ENCODE data around the gene MAPK12.
"Not testable (repeated sequence)": the region's sequence is repeated elsewhere in the genome, so short reads cannot be mapped to it uniquely, and the experiment has no call there.

Gene MAPK12

DNA sequence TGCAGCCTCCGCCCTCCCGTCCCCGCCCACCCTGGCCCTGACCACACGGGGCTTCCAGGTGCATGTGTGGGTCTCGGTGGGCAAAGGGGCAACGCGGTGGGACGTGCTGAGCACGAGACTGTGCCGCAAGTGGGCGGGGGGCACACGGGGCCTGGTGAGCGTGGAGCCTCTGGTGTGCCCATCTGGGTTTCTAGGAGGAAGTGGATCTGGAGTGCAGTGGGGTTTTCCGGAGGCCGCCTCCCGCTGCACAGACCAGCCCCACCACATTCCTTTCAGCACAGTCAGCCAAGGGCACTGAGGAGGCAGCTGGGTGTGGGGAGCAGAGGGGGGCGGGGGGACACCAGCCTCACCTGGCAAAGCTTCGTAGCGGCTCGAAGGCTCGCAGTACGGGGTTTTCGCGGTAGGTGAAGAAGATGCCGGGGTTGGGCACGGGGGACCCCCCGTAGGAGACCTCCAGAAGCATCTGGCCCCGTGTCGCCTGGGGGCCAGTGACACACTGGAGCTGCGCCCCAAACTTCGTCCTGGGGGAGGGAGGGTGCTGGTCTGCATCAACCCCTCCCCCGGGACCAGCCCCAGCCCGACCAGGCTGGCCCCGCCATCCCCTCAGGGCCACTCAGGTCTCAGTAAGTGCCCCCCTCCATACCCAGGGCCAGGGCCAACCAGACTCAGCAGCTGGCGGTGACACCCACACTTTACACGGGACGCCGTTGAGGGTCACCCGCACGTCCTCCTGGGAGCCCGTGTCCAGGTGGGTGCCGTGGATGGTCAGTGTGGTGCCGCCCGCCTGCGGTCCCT is 21.1 kb upstream of the MAPK12 start:
- DNase-seq (ENCODE audit: low read depth, low spot score): peak; percentile 61

GRCh38 chr22:50281957-50282356 is 20.5 kb upstream of the MAPK12 start:
- no peak for DNase-seq (ENCODE audit: low read depth, low spot score)

DNA sequence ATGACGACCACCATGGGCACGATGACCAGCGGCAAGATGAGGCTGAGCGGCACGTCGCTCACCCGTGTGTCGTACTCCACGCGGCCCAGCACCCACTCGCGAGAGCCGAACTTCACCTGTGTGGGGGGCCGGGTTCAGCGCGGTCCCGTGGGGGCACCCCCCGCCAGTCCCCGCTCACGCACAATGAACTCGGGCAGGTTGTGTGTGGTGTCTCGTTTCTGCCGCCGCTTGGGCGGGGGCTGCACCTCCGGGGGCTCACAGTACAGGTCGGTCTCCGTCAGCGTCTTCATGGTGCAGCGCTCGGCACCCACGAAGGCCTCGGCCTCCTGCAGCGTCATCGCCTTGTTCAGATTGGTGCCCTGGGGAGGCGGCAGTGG is 19.9 kb upstream of the MAPK12 start:
- DNase-seq (ENCODE audit: low read depth, low spot score): no peak

DNA sequence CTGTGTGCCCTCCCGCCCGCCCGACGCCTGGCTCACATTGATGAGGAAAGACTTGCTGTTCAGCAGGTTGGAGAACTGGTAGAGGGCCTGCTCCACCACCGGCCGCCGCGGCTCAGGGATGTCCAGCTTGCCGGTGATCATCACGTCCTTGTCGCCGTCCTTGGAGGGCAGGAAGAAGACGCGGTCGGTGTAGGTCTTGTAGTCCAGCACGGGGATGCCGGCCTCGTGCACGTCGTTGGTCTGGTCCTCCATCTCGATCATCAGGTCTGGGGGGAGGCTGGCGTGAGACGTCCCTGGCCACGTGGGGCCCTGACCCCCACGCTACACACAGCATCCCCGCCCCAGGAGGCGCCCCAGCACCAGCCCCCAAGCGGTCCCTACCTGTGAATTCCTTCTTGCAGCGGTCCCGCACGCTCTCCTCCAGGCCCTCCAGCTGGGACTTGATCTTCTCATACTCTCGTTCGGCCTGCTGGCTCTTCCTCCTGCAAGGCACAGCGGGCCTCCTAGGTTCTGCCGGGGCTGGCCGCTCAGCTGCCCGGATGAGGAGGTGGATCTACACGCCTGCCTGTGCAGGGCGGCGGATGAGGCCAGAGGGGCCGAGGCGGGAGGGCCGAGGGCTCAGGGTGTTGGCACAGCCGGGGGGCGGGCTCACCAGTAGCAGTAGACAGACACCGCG is 19.4 kb upstream of the MAPK12 start:
- DNase-seq (ENCODE audit: low read depth, low spot score): no peak

DNA sequence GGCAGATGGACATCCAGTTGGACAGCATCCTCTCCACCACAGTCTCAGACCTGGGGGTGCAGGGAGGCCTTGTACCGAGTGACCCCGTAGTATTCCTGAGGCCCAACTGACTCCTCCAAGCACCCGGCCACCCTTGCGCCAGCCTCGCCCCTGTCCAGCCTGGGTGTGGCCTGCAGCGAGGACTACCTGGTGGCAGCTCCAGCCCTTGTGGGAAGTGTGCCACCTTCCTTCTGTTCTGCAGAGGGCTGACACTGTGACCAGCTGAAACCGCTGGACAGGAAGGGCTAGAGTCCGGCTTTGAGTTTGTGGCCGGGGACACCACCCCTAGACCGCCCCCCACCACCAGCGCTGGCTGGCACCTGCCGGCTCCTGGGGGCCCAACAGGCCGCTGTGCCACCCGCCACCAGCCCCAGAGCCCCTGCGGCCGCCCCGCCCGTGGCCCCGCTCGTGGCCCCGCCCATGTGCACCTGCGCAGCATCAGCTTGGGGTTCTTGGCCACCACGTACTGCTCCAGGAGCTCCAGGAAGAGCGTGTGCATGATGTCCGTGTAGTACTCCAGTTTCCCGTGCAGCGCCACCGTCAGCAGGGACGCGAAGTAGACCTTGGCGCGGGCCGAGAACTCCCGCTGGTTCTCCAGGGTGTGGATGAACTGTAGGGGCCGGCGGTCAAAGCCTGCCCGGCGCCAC is 18.7 kb upstream of the MAPK12 start:
- DNase-seq (ENCODE audit: low read depth, low spot score): no peak

DNA sequence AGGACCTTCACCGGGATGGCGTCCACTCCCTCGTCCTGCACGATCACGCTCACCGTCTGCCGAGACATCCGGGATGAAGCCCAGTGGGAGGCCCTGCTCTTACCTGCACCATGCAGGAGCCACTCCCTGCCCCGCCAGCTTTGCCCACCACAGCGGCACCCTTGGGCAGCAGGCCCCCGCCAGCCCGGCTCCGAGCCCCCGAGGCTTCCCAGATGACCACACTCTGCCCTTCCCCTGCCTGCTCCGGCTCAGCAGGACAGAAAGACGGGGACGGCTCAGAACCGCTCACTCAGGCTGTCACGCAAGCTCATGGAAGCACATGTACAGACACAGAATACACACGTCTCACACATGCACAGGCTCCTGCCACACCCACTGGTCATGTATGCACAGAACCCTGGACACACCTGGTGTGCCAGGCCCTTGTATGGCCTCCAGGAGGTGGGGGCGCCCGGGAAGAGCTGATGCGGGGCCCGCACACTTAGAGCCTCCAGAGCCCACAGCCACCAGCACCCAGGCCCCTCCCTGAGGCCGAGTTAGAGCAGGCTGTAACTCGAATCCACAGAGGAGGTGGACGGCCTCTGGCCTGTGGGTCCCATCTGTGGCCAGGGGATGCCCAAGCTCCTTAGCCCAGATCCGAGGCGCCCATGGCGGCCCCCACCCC is 17.6 kb upstream of the MAPK12 start:
- no peak for DNase-seq (ENCODE audit: low read depth, low spot score)

DNA sequence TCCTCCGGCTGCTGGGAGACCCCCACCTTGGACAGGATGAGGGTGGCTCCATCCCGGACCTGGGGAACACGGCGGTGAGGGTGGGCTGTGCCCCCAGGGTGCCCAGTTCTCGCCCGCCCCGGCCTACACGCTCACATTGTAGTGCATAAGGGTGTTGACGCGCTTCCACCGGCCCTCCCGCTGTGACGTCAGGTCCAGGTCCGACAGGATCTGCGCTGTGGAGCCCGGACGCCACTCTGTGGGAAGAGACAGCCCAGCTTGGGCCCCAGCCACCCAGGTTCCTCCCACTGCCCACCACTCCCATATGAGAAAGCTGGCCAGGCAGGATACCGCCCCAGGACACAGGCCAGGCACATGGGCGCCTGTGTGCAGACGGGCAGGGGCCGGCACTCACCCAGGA is 17.0 kb upstream of the MAPK12 start:
- DNase-seq (ENCODE audit: low read depth, low spot score): no peak

DNA sequence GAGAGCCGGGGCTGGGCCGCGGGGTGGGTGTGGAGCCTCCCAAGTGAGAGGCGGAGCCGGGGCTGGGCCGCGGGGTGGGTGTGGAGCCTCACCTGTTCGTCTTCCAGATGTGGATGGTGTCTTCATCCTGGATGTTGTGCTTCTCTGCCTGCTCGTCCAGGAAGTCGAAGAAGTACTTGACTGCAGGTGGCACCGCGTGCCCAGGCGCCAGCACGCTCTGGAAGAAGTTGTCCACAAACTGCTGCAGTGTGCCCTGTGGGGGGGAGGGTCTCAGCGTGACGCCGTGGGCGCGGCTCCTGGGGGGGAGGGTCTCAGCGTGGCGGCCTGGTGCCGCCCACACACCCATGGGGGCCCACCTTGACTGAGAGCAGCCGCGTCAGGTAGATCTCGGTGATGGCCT is 16.3 kb upstream of the MAPK12 start:
- DNase-seq (ENCODE audit: low read depth, low spot score): no peak

DNA sequence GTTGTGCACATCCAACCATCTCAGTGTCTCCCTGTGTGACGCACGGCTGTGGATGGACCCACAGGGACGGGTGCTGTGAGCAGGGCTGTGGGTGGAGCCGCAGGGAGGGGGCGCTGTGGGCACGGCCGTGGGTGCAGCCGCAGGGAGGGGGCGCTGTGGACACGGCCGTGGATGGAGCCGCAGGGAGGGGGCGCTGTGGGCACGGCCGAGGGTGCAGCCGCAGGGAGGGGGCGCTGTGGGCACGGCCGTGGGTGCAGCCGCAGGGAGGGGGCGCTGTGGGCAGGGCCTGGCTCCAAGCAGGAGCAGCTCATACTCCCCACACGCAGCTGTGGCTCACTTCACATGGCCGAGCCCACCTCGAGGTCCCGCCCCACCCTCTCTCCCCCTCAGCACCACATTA is 14.7 kb upstream of the MAPK12 start:
- DNase-seq (ENCODE audit: low read depth, low spot score): no peak

GRCh38 chr22:50275181-50276055 is 13.9 kb upstream of the MAPK12 start:
- DNase-seq (ENCODE audit: low read depth, low spot score): no peak

DNA sequence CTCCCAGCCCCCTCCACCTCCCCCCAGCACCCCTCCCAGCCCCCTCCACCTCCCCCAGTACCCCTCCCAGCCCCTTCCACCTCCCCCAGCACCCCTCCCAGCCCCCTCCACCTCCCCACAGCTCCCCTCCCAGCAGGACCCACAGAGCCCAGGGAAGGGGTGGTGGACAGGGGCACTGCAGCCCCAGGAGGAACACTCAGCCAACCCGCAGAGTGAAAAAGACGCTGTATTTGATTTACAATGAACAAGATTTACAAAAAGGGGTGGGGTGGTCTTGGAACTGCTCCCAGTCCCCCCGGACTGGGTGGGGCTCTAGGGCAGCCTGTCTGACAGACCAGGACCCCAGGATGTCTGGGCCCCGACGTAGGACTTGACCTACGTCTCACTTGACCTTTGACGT is 13.3 kb upstream of the MAPK12 start:
- DNase-seq (ENCODE audit: low read depth, low spot score): no peak

GRCh38 chr22:50274311-50274710 is 12.8 kb upstream of the MAPK12 start:
- peak; percentile 63 for DNase-seq (ENCODE audit: low read depth, low spot score)

DNA sequence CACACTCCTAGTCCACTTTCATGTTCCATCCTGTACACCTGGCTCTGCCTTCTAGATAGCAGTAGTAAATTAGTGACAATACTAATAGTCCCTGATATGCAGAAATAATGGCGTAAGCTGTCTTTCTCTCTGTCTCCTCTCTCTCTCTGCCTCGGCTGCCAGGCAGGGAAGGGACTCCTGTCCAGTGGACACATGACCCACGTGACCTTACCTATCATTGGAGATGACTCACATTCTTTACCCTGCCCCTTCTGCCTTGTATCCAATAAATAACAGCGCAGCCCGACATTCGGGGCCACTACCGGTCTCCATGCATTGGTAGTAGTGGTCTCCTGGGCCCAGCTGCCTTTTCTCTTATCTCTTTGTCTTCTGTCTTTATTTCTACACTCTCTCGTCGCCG is 12.3 kb upstream of the MAPK12 start:
- not testable (repeated sequence) for DNase-seq (ENCODE audit: low read depth, low spot score)

- DNase-seq (ENCODE audit: low read depth, low spot score): not testable (repeated sequence)
Measured at GRCh38 chr22:50273352-50273751, 11.9 kb upstream of the MAPK12 start.

DNA sequence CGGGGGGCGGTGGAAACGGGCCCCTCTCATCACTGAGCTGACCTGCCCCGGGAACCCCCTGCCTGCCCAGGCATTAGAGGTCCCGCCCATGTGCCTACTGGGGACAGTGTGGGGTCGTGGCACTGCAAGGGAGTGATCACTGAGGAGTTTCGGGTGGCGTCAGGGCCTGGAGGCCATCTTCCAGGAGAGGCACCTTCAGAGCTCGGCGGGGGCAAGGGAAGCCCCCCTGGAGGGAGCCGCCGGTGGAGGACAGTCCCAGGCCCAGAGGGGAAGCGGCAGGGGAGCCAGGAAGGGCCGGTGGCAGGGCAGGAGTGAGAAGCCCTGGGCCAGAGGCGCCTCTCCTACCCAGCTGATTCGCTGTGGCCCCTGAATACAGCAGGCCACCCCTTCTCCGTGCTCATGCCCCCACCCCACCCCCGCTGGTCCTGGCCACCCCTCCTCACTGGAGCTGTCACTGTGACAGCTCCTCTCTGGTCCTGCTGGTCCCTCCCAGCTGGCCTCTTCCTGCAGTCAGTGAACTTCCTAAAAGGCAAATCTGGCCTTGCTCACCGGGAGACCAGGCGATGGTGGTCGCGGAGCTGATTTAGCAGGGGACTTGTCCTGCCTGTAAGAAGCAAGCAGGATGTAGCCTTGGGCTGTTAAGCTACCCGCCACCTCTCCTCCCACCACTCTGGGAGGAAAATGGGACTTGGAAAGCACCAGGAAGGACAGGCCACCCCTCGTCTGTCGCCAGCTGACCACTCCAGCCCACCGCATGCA is 10.7 kb upstream of the MAPK12 start:
- DNase-seq (ENCODE audit: low read depth, low spot score): peak; percentile 36

GRCh38 chr22:50271519-50271970 is 10.1 kb upstream of the MAPK12 start:
- DNase-seq (ENCODE audit: low read depth, low spot score): peak; percentile 87

GRCh38 chr22:50270666-50271394 is 9.3 kb upstream of the MAPK12 start:
- peak; percentile 87 for DNase-seq (ENCODE audit: low read depth, low spot score)

- no peak for DNase-seq (ENCODE audit: low read depth, low spot score)
Measured at GRCh38 chr22:50269970-50270665, 8.6 kb upstream of the MAPK12 start, which contains the start of gene MAPK11. TSS of gene MAPK11 (minus strand) at chr22:50270380. CDS start at chr22:50270292, 88 bp downstream.

GRCh38 chr22:50269573-50269969 is 8.1 kb upstream of the MAPK12 start:
- no peak for DNase-seq (ENCODE audit: low read depth, low spot score)
